ENCODE results near the gene CYBA. TPM values are rescaled to one million over a fixed set of nuclear protein-coding genes. Genes with fewer than 3 reads are reported as not detected.

CYBA gene
- total and polyA plus RNA-seq, 2 of the 13 experiments (the other 11 are each of a cell fraction or from before 2014, with no cell fraction given) = 196 to 250 TPM

GRCh38 chr16:88651276-88651988, 579 bp upstream of the CYBA start (continued):
- TF ChIP-seq ZNF136 (CRISPR knock-in tag; IDR thresholded peaks at IDR 0.05; ENCODE audit: low read depth) (peak; percentile 93), KAT7 (CRISPR knock-in tag; IDR thresholded peaks at IDR 0.05; ENCODE audit: borderline replicate concordance) (no peak), ELF4 (CRISPR knock-in tag; IDR thresholded peaks at IDR 0.05; ENCODE audit: borderline replicate concordance) (0 out of 2 replicates have a peak, but pooled peaks have one; percentile 54), ZNF720 (CRISPR knock-in tag; IDR thresholded peaks at IDR 0.05) (peak; percentile 63; the same call in 1 of the 2 replicates), ZNF292 (CRISPR knock-in tag; IDR thresholded peaks at IDR 0.05; ENCODE audit: borderline replicate concordance, low read depth) (peak; percentile 46; the same call in 1 of the 2 replicates), GFI1 (CRISPR knock-in tag; IDR thresholded peaks at IDR 0.05; ENCODE audit: borderline replicate concordance) (peak; percentile 78), ZNF691 (CRISPR knock-in tag; IDR thresholded peaks at IDR 0.05; ENCODE audit: borderline replicate concordance, low read depth) (peak; percentile 95), ZNF44 (CRISPR knock-in tag; IDR thresholded peaks at IDR 0.05) (no peak), TBX2 (CRISPR knock-in tag; IDR thresholded peaks at IDR 0.05; ENCODE audit: borderline replicate concordance) (peak; percentile 96), ZNF616 (CRISPR knock-in tag; IDR thresholded peaks at IDR 0.05; ENCODE audit: low read depth) (peak; percentile 18; the same call in 1 of the 2 replicates), ARNTL (CRISPR knock-in tag; IDR thresholded peaks at IDR 0.05) (peak; percentile 79), DNMT1 (CRISPR knock-in tag; IDR thresholded peaks at IDR 0.05) (peak; percentile 37; the same call in 1 of the 2 replicates), EEA1 (CRISPR knock-in tag; IDR thresholded peaks at IDR 0.05; ENCODE audit: borderline replicate concordance) (peak; percentile 82; the same call in 1 of the 2 replicates), ZNF281 (CRISPR knock-in tag; IDR thresholded peaks at IDR 0.05; ENCODE audit: borderline replicate concordance) (peak; percentile 92; the same call in 1 of the 2 replicates), FOSL2 (CRISPR knock-in tag; IDR thresholded peaks at IDR 0.05) (peak; percentile 77), HCFC1 (IDR thresholded peaks at IDR 0.05; ENCODE audit: low read depth, low read length) (peak; percentile 41), ZEB1 (IDR thresholded peaks at IDR 0.05; ENCODE audit: insufficient replicate concordance, low read depth) (peak; percentile 57)
- TF ChIP-seq, protein P1, sequence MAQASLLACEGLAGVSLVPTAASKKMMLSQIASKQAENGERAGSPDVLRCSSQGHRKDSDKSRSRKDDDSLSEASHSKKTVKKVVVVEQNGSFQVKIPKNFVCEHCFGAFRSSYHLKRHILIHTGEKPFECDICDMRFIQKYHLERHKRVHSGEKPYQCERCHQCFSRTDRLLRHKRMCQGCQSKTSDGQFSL (CRISPR knock-in tag; IDR thresholded peaks at IDR 0.05) = peak; percentile 10; the same call in 1 of the 2 replicates
- TF ChIP-seq, protein P2, sequence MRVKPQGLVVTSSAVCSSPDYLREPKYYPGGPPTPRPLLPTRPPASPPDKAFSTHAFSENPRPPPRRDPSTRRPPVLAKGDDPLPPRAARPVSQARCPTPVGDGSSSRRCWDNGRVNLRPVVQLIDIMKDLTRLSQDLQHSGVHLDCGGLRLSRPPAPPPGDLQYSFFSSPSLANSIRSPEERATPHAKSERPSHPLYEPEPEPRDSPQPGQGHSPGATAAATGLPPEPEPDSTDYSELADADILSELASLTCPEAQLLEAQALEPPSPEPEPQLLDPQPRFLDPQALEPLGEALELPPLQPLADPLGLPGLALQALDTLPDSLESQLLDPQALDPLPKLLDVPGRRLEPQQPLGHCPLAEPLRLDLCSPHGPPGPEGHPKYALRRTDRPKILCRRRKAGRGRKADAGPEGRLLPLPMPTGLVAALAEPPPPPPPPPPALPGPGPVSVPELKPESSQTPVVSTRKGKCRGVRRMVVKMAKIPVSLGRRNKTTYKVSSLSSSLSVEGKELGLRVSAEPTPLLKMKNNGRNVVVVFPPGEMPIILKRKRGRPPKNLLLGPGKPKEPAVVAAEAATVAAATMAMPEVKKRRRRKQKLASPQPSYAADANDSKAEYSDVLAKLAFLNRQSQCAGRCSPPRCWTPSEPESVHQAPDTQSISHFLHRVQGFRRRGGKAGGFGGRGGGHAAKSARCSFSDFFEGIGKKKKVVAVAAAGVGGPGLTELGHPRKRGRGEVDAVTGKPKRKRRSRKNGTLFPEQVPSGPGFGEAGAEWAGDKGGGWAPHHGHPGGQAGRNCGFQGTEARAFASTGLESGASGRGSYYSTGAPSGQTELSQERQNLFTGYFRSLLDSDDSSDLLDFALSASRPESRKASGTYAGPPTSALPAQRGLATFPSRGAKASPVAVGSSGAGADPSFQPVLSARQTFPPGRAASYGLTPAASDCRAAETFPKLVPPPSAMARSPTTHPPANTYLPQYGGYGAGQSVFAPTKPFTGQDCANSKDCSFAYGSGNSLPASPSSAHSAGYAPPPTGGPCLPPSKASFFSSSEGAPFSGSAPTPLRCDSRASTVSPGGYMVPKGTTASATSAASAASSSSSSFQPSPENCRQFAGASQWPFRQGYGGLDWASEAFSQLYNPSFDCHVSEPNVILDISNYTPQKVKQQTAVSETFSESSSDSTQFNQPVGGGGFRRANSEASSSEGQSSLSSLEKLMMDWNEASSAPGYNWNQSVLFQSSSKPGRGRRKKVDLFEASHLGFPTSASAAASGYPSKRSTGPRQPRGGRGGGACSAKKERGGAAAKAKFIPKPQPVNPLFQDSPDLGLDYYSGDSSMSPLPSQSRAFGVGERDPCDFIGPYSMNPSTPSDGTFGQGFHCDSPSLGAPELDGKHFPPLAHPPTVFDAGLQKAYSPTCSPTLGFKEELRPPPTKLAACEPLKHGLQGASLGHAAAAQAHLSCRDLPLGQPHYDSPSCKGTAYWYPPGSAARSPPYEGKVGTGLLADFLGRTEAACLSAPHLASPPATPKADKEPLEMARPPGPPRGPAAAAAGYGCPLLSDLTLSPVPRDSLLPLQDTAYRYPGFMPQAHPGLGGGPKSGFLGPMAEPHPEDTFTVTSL (CRISPR knock-in tag; IDR thresholded peaks at IDR 0.05; ENCODE audit: borderline replicate concordance) = peak; percentile 65; the same call in 1 of the 2 replicates
